Measurements from ENCODE around the gene NEDD8. TPM values are rescaled to one million over a fixed set of nuclear protein-coding genes. Genes with fewer than 3 reads are reported as not detected.

The NEDD8 gene
- total RNA-seq, 1 donor from 2014 or later, result 169 TPM

DNA sequence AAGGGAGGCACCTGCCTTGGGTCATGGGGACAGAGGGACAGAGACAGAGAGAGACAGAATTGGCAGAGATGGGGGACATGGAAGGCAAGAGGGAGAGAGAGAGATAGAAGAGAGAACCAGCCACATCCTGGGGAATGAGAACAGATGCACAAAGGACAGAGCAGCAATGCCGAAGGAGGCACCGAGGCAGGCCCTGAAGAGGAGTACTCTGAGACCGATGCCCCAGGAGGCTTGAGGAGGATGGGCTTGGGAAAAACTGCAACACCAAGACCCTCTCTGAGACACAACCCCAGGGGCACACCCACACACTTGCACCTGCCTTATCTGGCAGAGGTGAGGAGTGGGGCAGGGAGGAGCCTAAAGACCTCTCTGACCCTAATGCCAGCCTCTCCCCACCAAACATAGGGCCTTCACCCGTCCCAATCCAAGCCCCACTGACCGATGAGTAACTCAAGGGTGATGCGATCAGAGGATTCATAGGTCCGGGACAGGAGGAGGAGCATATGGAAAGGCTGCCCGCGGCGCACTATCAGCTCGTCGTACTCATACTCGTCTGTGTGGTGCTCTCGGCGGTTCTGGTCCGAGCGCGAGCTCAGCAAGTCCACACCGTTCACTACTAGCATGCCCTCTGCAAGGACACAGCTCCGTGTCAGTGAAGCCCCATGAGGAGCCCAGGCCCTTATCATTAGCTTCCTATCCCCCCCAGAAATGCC, 29.2 kb upstream of the NEDD8 start:
- no peak for TF ChIP-seq CTCF (IDR thresholded peaks at IDR 0.05; ENCODE audit: partially characterized antibody, unreplicated experiment)
- no peak overlapping the region for H3K4me3 Mint-ChIP-seq (ENCODE audit: unreplicated experiment)
- H3K4me1 Mint-ChIP-seq (ENCODE audit: low read depth, unreplicated experiment), result no peaks in the 10 kb centered on the region
- peaks cover 1% of the 10 kb centered on the region for H3K9me3 Mint-ChIP-seq (ENCODE audit: unreplicated experiment)
- H3K36me3 Mint-ChIP-seq (ENCODE audit: unreplicated experiment), result no peaks in the 10 kb centered on the region
- H3K27me3 Mint-ChIP-seq (ENCODE audit: unreplicated experiment), result peaks cover 8% of the 10 kb centered on the region
- no peak overlapping the region for H3K27ac Mint-ChIP-seq (ENCODE audit: unreplicated experiment)
- no peak for DNase-seq

DNA sequence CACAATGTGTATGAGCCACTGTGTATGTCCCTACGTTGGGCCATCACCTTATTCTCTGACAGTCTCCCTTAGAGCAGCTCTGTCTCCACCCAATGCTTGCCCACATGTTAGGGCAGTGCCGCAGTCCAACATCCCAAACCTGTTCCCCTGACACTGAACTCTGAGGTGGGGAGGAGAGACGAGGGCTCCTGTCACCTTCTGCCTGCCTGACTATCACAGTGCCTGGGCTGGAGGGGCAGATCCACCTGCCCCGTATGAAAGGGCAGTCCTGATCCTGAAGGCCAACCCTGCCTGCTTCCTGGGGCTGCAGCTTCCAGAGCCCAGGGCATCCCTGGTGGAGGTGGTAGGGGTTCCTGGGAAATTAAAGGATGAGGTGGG, 28.6 kb upstream of the NEDD8 start:
- Mint-ChIP-seq H3K4me1 (ENCODE audit: low read depth, unreplicated experiment) (no peaks in the 10 kb centered on the region), H3K27me3 (ENCODE audit: unreplicated experiment) (peaks cover 8% of the 10 kb centered on the region), H3K4me3 (ENCODE audit: unreplicated experiment) (no peak overlapping the region), H3K9me3 (ENCODE audit: unreplicated experiment) (peaks cover 1% of the 10 kb centered on the region), H3K27ac (ENCODE audit: unreplicated experiment) (no peak overlapping the region), H3K36me3 (ENCODE audit: unreplicated experiment) (no peaks in the 10 kb centered on the region)
- TF ChIP-seq CTCF (IDR thresholded peaks at IDR 0.05; ENCODE audit: partially characterized antibody, unreplicated experiment), result no peak
- DNase-seq, result no peak

DNA sequence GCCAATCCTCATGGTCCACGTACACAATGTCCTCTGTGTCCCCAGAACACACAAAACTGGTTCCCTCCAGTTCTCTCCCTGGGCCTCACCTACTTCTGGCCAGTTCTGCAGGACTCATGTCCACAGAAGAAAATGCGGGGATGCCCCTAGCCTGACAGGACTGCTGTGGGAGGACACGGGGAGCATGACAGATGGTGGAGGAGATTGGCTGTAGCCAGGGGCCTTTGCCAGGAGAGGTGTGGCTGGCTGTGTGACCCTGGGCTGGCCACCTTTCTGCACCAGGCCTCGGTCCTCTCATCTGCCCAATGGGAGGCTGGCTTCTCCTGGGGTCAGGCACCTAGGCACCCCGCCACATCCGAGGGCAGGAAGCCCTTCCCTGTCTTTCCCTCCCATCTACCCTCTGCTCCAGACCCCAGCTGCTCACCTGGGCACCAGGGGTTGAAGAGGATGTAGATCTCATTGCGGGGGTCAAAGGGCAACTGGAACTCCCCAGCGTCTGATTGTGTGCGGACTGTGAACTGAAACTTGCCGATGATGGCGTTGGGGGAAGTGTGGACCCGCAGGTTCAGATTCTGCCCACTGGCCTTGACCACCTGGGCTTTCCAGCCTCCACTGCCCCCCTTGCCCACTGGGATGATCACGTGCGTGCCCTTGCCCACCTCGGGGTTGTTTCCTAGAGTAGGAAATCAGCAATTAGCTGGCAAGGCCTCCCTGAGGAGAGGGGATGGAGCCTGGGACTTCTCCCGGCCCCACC, 28.0 kb upstream of the NEDD8 start:
- Mint-ChIP-seq H3K9me3 (ENCODE audit: unreplicated experiment) (peaks cover 1% of the 10 kb centered on the region), H3K4me1 (ENCODE audit: low read depth, unreplicated experiment) (no peaks in the 10 kb centered on the region), H3K27me3 (ENCODE audit: unreplicated experiment) (peaks cover 8% of the 10 kb centered on the region), H3K36me3 (ENCODE audit: unreplicated experiment) (no peaks in the 10 kb centered on the region), H3K4me3 (ENCODE audit: unreplicated experiment) (no peak overlapping the region), H3K27ac (ENCODE audit: unreplicated experiment) (no peak overlapping the region)
- TF ChIP-seq CTCF (IDR thresholded peaks at IDR 0.05; ENCODE audit: partially characterized antibody, unreplicated experiment), result no peak
- no peak for DNase-seq

GRCh38 chr14:24259282-24260025, 27.3 kb upstream of the NEDD8 start:
- Mint-ChIP-seq H3K4me1 (ENCODE audit: low read depth, unreplicated experiment) (no peaks in the 10 kb centered on the region), H3K27me3 (ENCODE audit: unreplicated experiment) (peaks cover 8% of the 10 kb centered on the region), H3K9me3 (ENCODE audit: unreplicated experiment) (peaks cover 1% of the 10 kb centered on the region), H3K4me3 (ENCODE audit: unreplicated experiment) (no peak overlapping the region), H3K36me3 (ENCODE audit: unreplicated experiment) (no peaks in the 10 kb centered on the region), H3K27ac (ENCODE audit: unreplicated experiment) (no peak overlapping the region)
- DNase-seq, result no peak
- no peak for TF ChIP-seq CTCF (IDR thresholded peaks at IDR 0.05; ENCODE audit: partially characterized antibody, unreplicated experiment)
